Epithelial cell of esophagus (primary cell): Measurements from ENCODE around the gene RASSF8.

Source experiments
- DNase-seq: peaks from one replicate; pipeline ENCODE4 v3.0.0; 2010; ENCODE audit warnings: low read depth
- H3K4me3 ChIP-seq: 2 replicates; pipeline ENCODE4 v1.5.1; 2011; ENCODE audit warnings: mild to moderate bottlenecking, low read length, control low read depth
- TF ChIP-seq, protein P1 (sequence below): IDR thresholded peaks from 2 replicates; pipeline ENCODE4 v1.5.1; 2011; ENCODE audit warnings: low read depth, mild to moderate bottlenecking, low read length, control low read depth, inconsistent platforms; ENCODE audit not compliant: insufficient read depth; ENCODE audit errors: missing control alignments

The RASSF8 gene

GRCh38 chr12:25986180-25986579, 27.7 kb downstream of the RASSF8 start:
- DNase-seq: no peak
- TF ChIP-seq, protein P1, sequence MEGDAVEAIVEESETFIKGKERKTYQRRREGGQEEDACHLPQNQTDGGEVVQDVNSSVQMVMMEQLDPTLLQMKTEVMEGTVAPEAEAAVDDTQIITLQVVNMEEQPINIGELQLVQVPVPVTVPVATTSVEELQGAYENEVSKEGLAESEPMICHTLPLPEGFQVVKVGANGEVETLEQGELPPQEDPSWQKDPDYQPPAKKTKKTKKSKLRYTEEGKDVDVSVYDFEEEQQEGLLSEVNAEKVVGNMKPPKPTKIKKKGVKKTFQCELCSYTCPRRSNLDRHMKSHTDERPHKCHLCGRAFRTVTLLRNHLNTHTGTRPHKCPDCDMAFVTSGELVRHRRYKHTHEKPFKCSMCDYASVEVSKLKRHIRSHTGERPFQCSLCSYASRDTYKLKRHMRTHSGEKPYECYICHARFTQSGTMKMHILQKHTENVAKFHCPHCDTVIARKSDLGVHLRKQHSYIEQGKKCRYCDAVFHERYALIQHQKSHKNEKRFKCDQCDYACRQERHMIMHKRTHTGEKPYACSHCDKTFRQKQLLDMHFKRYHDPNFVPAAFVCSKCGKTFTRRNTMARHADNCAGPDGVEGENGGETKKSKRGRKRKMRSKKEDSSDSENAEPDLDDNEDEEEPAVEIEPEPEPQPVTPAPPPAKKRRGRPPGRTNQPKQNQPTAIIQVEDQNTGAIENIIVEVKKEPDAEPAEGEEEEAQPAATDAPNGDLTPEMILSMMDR: no peak
- no peak overlapping the region for H3K4me3 ChIP-seq

DNA sequence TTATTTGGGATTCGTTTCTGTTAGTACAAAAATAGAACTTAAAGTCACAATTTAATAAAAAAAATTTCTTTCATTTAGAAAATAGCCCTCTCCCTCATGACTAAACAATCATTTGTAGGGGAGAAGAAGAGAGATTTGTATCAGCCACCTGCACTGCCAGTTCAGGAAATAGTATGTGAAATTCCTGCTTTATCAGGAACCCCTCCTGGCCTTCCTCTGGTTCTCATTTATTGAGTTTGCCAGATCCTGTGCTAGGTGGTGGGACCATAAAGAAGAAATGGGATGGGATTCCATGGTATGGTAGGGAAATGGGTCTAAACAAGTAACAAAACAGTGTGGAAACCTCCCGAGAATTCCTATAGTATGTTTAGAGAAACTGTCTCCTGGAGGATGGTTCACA, 30.0 kb downstream of the RASSF8 start:
- no peak for DNase-seq
- no peak overlapping the region for H3K4me3 ChIP-seq
- TF ChIP-seq, protein P1: no peak

- H3K4me3 ChIP-seq: no peak overlapping the region
- DNase-seq: no peak
- TF ChIP-seq, protein P1: no peak
Observed at GRCh38 chr12:25990495-25990894, 32.0 kb downstream of the RASSF8 start.

- H3K4me3 ChIP-seq: no peak overlapping the region
- DNase-seq: peak; percentile 80
- TF ChIP-seq, protein P1: no peak
Observed at GRCh38 chr12:25992026-25992782, 33.7 kb downstream of the RASSF8 start.

DNA sequence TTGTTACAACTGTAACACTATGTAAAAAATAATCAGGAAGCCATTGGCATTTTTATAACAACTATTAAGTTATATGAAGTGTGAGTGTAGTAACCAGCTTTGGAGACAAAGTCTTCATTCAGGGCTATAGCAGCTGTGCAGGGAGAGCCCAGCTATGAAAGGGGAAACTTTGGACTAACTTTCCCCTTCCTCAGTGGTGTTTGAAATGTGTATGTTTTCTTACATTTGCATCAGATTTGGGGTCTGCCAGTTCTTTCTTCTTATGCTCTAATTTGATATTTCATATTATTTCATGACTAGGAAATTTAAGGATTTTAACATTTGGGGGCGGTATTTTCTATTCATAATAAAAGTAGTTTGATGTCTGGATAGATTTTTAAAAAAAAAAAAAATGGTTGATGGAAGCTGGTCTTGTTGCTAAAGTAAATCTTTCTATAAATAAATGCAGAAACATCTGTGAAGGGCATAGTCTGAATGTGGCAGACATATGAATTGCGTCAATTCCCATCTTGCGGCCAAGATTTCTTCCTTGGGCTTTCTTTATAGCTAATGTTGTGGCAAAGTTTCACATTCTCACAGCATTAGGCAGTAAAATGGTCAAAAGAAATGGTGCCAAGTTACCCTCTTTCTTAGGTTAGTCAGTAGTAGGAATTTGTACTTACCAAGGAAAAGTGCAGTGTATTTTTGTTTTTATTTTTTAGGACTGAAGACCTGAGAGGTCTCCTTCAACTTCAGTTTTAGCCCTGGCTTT, 35.6 kb downstream of the RASSF8 start:
- H3K4me3 ChIP-seq: no peak overlapping the region
- TF ChIP-seq, protein P1: no peak
- no peak for DNase-seq

DNA sequence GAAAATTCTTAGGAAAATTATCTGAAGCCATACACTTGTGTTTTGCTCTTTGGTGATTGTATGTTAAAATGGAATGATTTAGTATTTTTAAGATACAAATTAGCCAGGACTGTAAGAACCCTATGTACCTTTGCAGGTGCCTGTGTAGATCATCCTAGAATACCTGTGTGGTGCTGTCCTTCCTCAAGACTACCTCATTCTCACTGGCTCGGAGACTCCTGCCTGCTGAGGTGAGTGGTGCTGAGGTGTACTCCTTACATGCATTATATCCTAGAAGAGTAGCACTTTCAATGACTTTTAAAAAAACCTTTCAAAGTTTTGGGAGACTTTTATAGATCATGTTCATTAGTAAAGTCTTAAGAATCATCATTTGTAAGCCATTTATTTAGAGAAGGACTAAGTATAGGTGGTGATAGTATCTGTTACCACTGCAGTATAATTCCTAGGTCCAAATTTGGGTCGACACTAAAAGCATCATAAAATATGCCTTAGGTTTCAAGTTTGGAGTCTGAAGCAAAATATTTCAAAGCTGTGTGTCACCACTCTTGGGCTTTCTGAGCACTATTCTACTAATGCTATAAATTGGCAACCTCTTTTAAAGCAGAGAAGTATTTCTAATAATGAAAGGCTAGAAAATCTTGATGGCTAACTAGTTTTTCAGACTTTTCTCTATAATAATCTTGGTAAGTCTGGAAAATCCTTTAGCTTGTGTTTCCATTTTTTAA, 36.6 kb downstream of the RASSF8 start:
- H3K4me3 ChIP-seq: no peak overlapping the region
- TF ChIP-seq, protein P1: no peak
- DNase-seq: no peak
